GM12878 (cell line): ENCODE measurements around the gene MSH3.

ENCODE experiments used
- CTCF ChIP-seq, 3 experiments: IDR thresholded peaks in 2 of 3; conservative IDR thresholded peaks in 1 of 3; 2 replicates each; pipeline ENCODE4 v1.5.1; 2011; ENCODE audit warnings: low read depth in 3 of 3, low read length in 3 of 3, mild to moderate bottlenecking in 3 of 3, control low read depth in 2 of 3, moderate library complexity in 2 of 3, inconsistent platforms in 1 of 3, mixed read lengths in 1 of 3; ENCODE audit not compliant: control insufficient read depth in 2 of 3, insufficient read depth in 1 of 3; ENCODE audit errors: extremely low read depth in 1 of 3
- IRF3 ChIP-seq: fragments of 450-650 bp; IDR thresholded peaks from 2 replicates; pipeline ENCODE4 v1.6.1; 2014; ENCODE audit warnings: mild to moderate bottlenecking
- ZBTB4 ChIP-seq: fragments of 450-650 bp; formaldehyde crosslinking; IDR thresholded peaks from 2 replicates; pipeline ENCODE4 v1.4.0; 2022; ENCODE audit warnings: mild to moderate bottlenecking, moderate library complexity

- TF ChIP-seq ZBTB4 (no peak), CTCF (IDR thresholded peaks at IDR 0.05 in 2 of 3, conservative IDR thresholded peaks at IDR 0.05 in 1 of 3; ENCODE audit: control insufficient read depth in 2 of 3, extremely low read depth in 1 of 3, insufficient read depth in 1 of 3, low read depth in 3 of 3, low read length in 3 of 3) (no peak), IRF3 (no peak)
These were observed 89.7 kb downstream of the MSH3 start for GRCh38 chr5:80744149-80744548.
